ENCODE results near the gene ADGRV1.

DNA sequence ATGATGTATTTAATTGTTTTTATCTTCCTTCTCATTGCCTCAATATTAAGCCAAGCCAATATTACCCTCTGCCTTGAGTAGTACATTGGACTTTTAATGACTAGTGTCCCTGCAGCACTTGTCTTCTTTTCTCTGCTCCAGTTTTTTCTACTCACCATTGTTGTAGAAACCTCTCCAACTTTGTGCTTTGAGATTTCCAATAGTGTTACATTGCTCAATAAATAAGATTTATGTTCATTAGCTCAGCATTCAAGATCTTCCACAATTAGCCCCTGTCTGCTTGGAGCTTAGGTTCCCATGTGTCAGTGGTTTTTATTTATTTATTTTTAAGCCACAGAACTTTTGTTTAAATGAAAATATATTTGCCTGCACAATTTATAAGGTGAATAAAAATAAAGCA lies 145.3 kb downstream of the ADGRV1 start:
- TF ChIP-seq EZH2 (IDR thresholded peaks at IDR 0.05) (no peak), POLR2AphosphoS5 (IDR thresholded peaks at IDR 0.05; ENCODE audit: borderline replicate concordance, low read depth, low read length) (no peak), FOXP2 (optimal IDR thresholded peaks at IDR 0.05; ENCODE audit: control extremely low read depth, extremely low read length, insufficient read depth) (no peak)

Data from SK-N-MC (cell line).